Body of pancreas (tissue), 4 donors: ENCODE results near the gene IKZF2. TPM values are rescaled to one million over a fixed set of nuclear protein-coding genes. Genes with fewer than 3 reads are reported as not detected.

ENCODE experiments used
- ATAC-seq: fragments of 150-250 bp; one replicate; pipeline ENCODE4 v1.9.1; 2016
- DNase-seq, 4 donors: peaks; one replicate each; pipeline ENCODE4 v3.0.0-alpha.2; 2019
- H3K27ac ChIP-seq, 4 donors: fragments of 200-600 bp; sonication (generic); 1 replicate in 3 of 4; 2 replicates in 1 of 4; pipeline versions ENCODE4 v1.5.1 to v1.6.1; 2016 to 2019; ENCODE audit warnings: mild to moderate bottlenecking in 1 of 4, mixed read lengths in 1 of 4, moderate library complexity in 1 of 4
- H3K27me3 ChIP-seq, 2 donors: fragments of 200-600 bp; sonication (generic); one replicate each; pipeline ENCODE4 v1.6.0; 2016; ENCODE audit warnings: mild to moderate bottlenecking in 1 of 2
- H3K36me3 ChIP-seq, 2 donors: fragments of 200-600 bp; sonication (generic); replicated peaks in 1 of 2; 2 replicates each; pipeline ENCODE4 v1.5.1; 2016; ENCODE audit warnings: low read depth in 2 of 2; ENCODE audit not compliant: insufficient read depth in 1 of 2
- H3K4me1 ChIP-seq: fragments of 200-600 bp; sonication (generic); one replicate; pipeline ENCODE4 v1.6.0; 2016
- H3K4me3 ChIP-seq, 2 donors: fragments of 200-600 bp; sonication (generic); 1 replicate in 1 of 2; 2 replicates in 1 of 2; pipeline ENCODE4 v1.5.1; 2016 to 2019
- H3K9me3 ChIP-seq, 3 donors: fragments of 200-600 bp; sonication (generic); 1 replicate in 2 of 3; 2 replicates in 1 of 3; pipeline ENCODE4 v1.5.1; 2016
- CTCF ChIP-seq, 7 experiments: fragments of 450-650 bp in 4 of 7; fragments of 200-600 bp in 3 of 7; sonication (generic) in 3 of 7; IDR thresholded peaks; one replicate each; pipeline ENCODE4 v1.5.1; 2016 to 2019; ENCODE audit warnings: antibody characterized with exemption in 7 of 7
- POLR2A ChIP-seq, 3 donors: fragments of 450-650 bp; IDR thresholded peaks; one replicate each; pipeline ENCODE4 v1.6.1; 2016; ENCODE audit warnings: antibody characterized with exemption in 3 of 3, mild to moderate bottlenecking in 2 of 3
- WGBS, 2 donors: methylation state at CpG; one replicate each; pipeline ENCODE4 v1.1.5; 2017; 5-methylcytosine and 5-hydroxymethylcytosine counted together
- intact Hi-C: fragments of 100-400 bp; cut with DNase I; formaldehyde crosslinking; loops from one replicate; pipeline ENCODE4 v1.15.1; 2023
- total RNA-seq, 2 donors: library from RNA; depleted of rRNA; stranded (reverse); fragments of >200 nt; gene quantifications; one replicate each; pipeline ENCODE4 v1.1.0, GENCODE V29; 2016

The IKZF2 gene
- total RNA-seq, 2 donors from 2014 or later: 1.3 to 3.9 TPM

- WGBS, 2 donors: 43% methylated on average over 4 of the region's 4 CpGs
- no peak for ATAC-seq
- Histone ChIP-seq H3K4me1 (no peaks in the 10 kb centered on the region), H3K9me3 (no peaks in the 10 kb centered on the region), H3K36me3 (no peaks in the 10 kb centered on the region), H3K27me3 (no peaks in the 10 kb centered on the region), H3K4me3 (no peak overlapping the region), H3K27ac (no peak overlapping the region)
- intact Hi-C loops: no loop called here
- TF ChIP-seq CTCF (IDR thresholded peaks at IDR 0.05) (no peak), POLR2A (IDR thresholded peaks at IDR 0.05) (no peak)
- DNase-seq: no peak
Observed at GRCh38 chr2:213042262-213042661, 109.2 kb downstream of the IKZF2 start.

- H3K4me1 ChIP-seq: no peaks in the 10 kb centered on the region
- TF ChIP-seq CTCF (IDR thresholded peaks at IDR 0.05): no peak
- TF ChIP-seq POLR2A (IDR thresholded peaks at IDR 0.05): no peak
- DNase-seq: no peak
- no peaks in the 10 kb centered on the region for H3K9me3 ChIP-seq
- intact Hi-C loops: no loop called here
- no peak overlapping the region for H3K27ac ChIP-seq
- no peak overlapping the region for H3K4me3 ChIP-seq
- no peaks in the 10 kb centered on the region for H3K36me3 ChIP-seq
- H3K27me3 ChIP-seq: no peaks in the 10 kb centered on the region
- no peak for ATAC-seq
- WGBS, 2 donors: 0% methylated on average over 1 of the region's 1 CpG
Observed at GRCh38 chr2:213036836-213037235, 114.6 kb downstream of the IKZF2 start.

- WGBS, 2 donors: 78 to 89% methylated on average over 3 of the region's 3 CpGs
- no peaks in the 10 kb centered on the region for H3K36me3 ChIP-seq
- no peaks in the 10 kb centered on the region for H3K4me1 ChIP-seq
- H3K27me3 ChIP-seq: no peaks in the 10 kb centered on the region
- no peak overlapping the region for H3K4me3 ChIP-seq
- no peak for DNase-seq
- intact Hi-C loops: no loop called here
- TF ChIP-seq POLR2A (IDR thresholded peaks at IDR 0.05) (no peak), CTCF (IDR thresholded peaks at IDR 0.05) (no peak)
- H3K27ac ChIP-seq: no peak overlapping the region
- ATAC-seq: no peak
- no peaks in the 10 kb centered on the region for H3K9me3 ChIP-seq
Observed at GRCh38 chr2:213034585-213034984, 116.8 kb downstream of the IKZF2 start.

GRCh38 chr2:213032607-213033006, 118.8 kb downstream of the IKZF2 start:
- no peak overlapping the region for H3K27ac ChIP-seq
- no peak overlapping the region for H3K4me3 ChIP-seq
- ATAC-seq (no peak), DNase-seq (no peak)
- 84 to 89% methylated on average over 3 of the region's 3 CpGs for WGBS, 2 donors
- no peaks in the 10 kb centered on the region for H3K9me3 ChIP-seq
- intact Hi-C loops: no loop called here
- H3K36me3 ChIP-seq: no peaks in the 10 kb centered on the region
- TF ChIP-seq POLR2A (IDR thresholded peaks at IDR 0.05): no peak
- TF ChIP-seq CTCF (IDR thresholded peaks at IDR 0.05): no peak
- H3K27me3 ChIP-seq: no peaks in the 10 kb centered on the region
- H3K4me1 ChIP-seq: no peaks in the 10 kb centered on the region

GRCh38 chr2:213022987-213023386, 128.4 kb downstream of the IKZF2 start:
- intact Hi-C loops: no loop called here
- TF ChIP-seq POLR2A (IDR thresholded peaks at IDR 0.05) (no peak), CTCF (IDR thresholded peaks at IDR 0.05) (no peak)
- WGBS, 2 donors: 82 to 88% methylated on average over 2 of the region's 2 CpGs

More at GRCh38 chr2:213022987-213023386, 128.4 kb downstream of the IKZF2 start:
- Histone ChIP-seq H3K4me3 (no peak overlapping the region), H3K27ac (no peak overlapping the region), H3K27me3 (no peaks in the 10 kb centered on the region), H3K36me3 (no peaks in the 10 kb centered on the region), H3K4me1 (no peaks in the 10 kb centered on the region), H3K9me3 (no peaks in the 10 kb centered on the region)
- DNase-seq: no peak
- no peak for ATAC-seq
